BE2C (cell line): Measurements from ENCODE around the gene RALGAPA2.

Experiments
- DNase-seq: peaks from one replicate; pipeline ENCODE4 v3.0.0-alpha.2; 2020
- H3K27me3 ChIP-seq: fragments of 250-450 bp; sonication (Bioruptor Pico); 2 replicates; pipeline ENCODE4 v1.5.1; 2020; ENCODE audit warnings: mild to moderate bottlenecking
- H3K36me3 ChIP-seq: fragments of 250-450 bp; sonication (Bioruptor Pico); 2 replicates; pipeline ENCODE4 v1.5.1; 2020; ENCODE audit warnings: mild to moderate bottlenecking
- H3K4me1 ChIP-seq: fragments of 250-450 bp; sonication (Bioruptor Pico); 2 replicates; pipeline ENCODE4 v1.5.1; 2020
- H3K4me3 ChIP-seq: 2 replicates; pipeline ENCODE4 v1.5.1; 2011; ENCODE audit warnings: low read depth, low read length
- H3K9me3 ChIP-seq: fragments of 250-450 bp; sonication (Bioruptor Pico); 2 replicates; pipeline ENCODE4 v1.5.1; 2020
- CTCF ChIP-seq: IDR thresholded peaks from 2 replicates; pipeline ENCODE4 v1.5.1; 2012; ENCODE audit warnings: mild to moderate bottlenecking, low read depth, low read length

The RALGAPA2 gene

GRCh38 chr20:20666359-20666758, 46.1 kb downstream of the RALGAPA2 start:
- H3K36me3 ChIP-seq = no peaks in the 10 kb centered on the region
- H3K4me3 ChIP-seq = no peak overlapping the region
- H3K27me3 ChIP-seq = no peaks in the 10 kb centered on the region
- TF ChIP-seq CTCF = no peak
- no peaks in the 10 kb centered on the region for H3K4me1 ChIP-seq
- DNase-seq = no peak
- no peaks in the 10 kb centered on the region for H3K9me3 ChIP-seq

- DNase-seq = no peak
- Histone ChIP-seq H3K27me3 (no peaks in the 10 kb centered on the region), H3K36me3 (no peaks in the 10 kb centered on the region), H3K9me3 (no peaks in the 10 kb centered on the region), H3K4me3 (no peak overlapping the region), H3K4me1 (no peaks in the 10 kb centered on the region)
- TF ChIP-seq CTCF = no peak
These were observed 46.7 kb downstream of the RALGAPA2 start for GRCh38 chr20:20665606-20666332.

- Histone ChIP-seq H3K4me1 (no peaks in the 10 kb centered on the region), H3K36me3 (no peaks in the 10 kb centered on the region), H3K27me3 (no peaks in the 10 kb centered on the region), H3K4me3 (no peak overlapping the region), H3K9me3 (no peaks in the 10 kb centered on the region)
- TF ChIP-seq CTCF = peak; percentile 76
- peak; percentile 25 for DNase-seq
These were observed 47.5 kb downstream of the RALGAPA2 start for GRCh38 chr20:20664795-20665589.

- TF ChIP-seq CTCF = no peak
These were observed 48.6 kb downstream of the RALGAPA2 start for GRCh38 chr20:20663841-20664240.

GRCh38 chr20:20658871-20659431, 53.5 kb downstream of the RALGAPA2 start:
- Histone ChIP-seq H3K27me3 (no peaks in the 10 kb centered on the region), H3K9me3 (no peaks in the 10 kb centered on the region), H3K4me3 (no peak overlapping the region), H3K36me3 (no peaks in the 10 kb centered on the region), H3K4me1 (no peaks in the 10 kb centered on the region)
- TF ChIP-seq CTCF = no peak
- DNase-seq = no peak

More at GRCh38 chr20:20663841-20664240, 48.6 kb downstream of the RALGAPA2 start:
- H3K27me3 ChIP-seq = no peaks in the 10 kb centered on the region
- DNase-seq = no peak
- no peaks in the 10 kb centered on the region for H3K9me3 ChIP-seq
- H3K4me1 ChIP-seq = no peaks in the 10 kb centered on the region
- no peak overlapping the region for H3K4me3 ChIP-seq
- no peaks in the 10 kb centered on the region for H3K36me3 ChIP-seq
